ENCODE data around the gene TMEM63B.
A peak's percentile ranks its signal among the peaks of the same experiment; 100 is the strongest.
"Not testable (repeated sequence)": the region's sequence is repeated elsewhere in the genome, so short reads cannot be mapped to it uniquely, and the experiment has no call there.

The TMEM63B gene

DNA sequence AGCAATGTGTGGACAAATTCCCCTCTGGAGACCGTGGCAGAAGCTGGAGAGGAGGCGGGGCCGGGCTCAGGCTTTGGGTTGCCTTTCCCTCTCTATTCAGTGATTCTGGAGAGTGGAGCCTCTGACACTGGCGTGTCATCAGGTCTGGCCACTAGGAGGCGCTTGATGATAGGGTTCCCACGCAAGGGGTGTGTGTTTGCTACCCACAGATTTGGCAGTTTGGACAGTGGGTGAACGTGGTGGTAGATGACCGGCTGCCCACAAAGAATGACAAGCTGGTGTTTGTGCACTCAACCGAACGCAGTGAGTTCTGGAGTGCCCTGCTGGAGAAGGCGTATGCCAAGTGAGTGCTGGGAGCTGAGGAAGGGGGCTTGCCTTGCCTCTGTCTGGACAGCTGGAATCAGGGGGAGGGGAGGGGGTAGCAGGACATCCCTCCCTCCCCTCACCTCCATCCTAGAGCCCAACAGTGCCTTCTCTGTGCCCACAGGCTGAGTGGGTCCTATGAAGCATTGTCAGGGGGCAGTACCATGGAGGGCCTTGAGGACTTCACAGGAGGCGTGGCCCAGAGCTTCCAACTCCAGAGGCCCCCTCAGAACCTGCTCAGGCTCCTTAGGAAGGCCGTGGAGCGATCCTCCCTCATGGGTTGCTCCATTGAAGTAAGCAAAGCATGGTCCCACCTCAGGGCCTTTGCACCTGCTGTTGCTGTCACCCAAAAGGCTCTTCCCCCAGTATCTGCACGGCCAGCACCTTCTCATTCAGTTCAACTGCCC is 45.6 kb downstream of the TMEM63B start:
- peak; percentile 77 for DNase-seq

DNA sequence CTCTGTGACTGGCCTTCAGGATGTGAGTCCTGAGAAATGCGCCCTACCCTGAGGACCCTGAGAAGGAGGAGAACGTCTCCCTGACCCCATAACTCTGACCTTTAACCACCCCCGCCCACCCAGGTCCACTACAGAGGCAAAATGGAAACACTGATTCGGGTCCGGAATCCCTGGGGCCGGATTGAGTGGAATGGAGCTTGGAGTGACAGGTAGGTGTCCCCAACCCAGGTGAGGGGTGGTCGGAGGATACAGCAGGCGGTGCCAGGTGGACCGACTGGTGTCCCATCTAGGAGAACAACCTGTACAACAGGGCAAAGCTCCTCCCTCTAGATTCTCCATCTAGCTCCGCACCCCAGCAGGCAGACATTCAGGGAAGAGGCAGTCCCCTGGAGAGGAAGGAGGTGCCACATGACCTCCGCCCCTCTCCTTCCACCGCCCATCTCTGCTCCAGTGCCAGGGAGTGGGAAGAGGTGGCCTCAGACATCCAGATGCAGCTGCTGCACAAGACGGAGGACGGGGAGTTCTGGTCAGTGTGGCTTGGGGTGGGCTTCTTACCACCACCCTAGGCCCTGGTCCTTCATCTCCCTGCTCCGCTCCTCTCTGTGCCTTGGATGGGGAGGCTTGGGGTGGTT is 48.9 kb downstream of the TMEM63B start:
- DNase-seq = no peak

DNA sequence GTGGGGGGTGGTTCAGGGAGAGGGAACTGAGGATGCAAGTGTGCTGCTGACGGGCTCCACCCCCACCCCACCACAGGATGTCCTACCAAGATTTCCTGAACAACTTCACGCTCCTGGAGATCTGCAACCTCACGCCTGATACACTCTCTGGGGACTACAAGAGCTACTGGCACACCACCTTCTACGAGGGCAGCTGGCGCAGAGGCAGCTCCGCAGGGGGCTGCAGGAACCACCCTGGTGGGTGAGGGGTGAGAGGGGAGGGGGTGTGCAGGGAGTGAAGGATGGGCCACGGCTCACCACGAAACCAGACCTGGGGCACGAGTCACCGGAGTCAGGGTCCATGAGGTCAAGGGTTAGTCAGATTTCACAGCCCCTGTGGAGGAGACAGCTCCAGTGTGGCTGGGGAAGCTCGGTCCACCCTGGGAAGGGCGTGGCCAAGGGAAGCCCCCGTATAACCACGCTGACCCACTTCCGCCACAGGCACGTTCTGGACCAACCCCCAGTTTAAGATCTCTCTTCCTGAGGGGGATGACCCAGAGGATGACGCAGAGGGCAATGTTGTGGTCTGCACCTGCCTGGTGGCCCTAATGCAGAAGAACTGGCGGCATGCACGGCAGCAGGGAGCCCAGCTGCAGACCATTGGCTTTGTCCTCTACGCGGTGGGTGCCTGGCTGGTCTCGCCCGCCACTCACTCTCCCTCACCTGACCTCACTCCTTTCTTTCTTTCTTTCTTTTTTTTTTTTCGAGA is 49.6 kb downstream of the TMEM63B start:
- DNase-seq = no peak

DNA sequence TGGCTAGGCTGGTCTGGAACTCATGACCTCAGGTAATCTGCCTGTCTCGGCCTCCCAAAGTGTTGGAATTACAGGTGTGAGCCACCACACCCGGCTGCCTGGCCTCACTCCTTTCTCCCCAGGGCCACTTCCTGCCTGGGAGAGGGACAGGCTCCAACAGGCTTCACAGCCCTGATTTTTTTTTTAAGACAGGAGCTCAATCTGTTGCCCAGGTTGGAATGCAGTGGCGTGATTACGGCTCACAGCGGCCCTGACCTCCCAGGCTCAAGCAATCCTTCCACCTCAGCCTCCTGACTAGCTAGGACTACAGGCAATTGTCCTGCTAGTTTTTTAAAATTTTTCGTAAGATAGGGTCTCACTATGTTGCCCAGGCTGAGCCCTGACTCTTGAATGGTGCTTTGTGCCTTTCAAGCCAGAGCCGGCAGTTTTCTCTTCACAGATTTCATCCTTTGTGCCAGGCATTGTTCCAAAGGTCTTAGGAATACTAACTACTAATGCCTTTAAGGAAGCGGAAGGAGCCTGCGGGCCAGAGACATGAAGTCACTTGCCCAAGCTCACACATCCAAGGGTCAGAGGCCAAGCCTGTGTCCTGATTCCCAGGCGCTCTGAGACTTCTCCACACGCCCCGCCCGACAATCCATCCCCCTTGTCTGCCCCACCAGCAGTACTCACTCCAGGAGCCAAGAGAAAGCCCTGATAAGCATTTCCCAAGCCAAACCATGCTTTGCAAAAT is 50.5 kb downstream of the TMEM63B start:
- no peak for DNase-seq

DNA sequence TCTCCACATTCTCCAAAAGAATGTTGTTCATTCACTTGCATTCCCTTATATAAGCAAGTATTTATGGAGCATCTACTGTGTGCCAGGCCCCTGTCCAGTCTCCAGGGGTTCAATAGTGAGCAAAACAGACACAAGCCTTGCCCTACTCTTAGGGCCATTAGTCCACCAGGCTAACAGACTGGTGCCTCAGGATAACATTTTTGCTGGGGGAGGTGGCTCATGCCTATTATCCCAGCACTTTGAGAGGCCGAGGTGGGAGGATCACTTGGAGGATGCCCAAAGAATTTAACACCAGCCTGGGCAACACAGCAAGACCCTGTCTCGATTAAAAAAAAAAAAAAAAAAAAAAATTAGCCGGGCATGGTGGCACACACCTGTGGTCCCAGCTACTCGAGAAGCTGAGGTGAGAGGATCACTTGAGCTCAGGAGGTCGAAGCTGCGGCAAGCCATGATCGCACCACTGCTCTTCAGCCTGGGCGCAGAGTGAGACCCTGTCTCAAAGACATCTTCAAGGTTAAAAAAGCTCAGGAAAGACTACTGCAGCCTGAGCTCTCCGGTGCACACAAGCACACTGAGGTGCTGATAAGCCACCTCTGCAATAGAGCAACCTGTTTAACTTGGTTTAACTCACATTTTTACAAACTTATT is 51.2 kb downstream of the TMEM63B start:
- DNase-seq = no peak

DNA sequence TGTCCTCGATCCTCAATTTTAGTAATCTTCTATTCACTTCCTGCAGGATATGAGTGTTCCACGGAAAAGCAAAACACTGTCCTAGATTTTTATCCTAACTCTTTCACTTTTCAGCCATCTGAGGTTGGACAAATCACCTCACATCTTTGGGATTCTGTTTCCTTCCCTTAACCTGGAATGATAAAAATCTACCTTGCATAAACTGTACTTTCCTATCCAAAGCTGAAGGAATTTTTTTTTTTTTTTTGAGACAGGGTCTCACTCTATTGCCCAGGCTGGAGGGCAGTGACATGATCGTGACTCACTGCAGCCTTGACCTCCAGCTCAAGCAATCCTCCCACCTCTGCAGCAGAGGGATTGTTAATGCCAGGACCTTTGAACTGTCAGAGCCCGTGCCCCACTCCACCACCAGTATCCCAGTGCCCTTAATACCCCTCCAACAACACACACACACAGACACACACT is 51.8 kb downstream of the TMEM63B start:
- no peak for DNase-seq

DNA sequence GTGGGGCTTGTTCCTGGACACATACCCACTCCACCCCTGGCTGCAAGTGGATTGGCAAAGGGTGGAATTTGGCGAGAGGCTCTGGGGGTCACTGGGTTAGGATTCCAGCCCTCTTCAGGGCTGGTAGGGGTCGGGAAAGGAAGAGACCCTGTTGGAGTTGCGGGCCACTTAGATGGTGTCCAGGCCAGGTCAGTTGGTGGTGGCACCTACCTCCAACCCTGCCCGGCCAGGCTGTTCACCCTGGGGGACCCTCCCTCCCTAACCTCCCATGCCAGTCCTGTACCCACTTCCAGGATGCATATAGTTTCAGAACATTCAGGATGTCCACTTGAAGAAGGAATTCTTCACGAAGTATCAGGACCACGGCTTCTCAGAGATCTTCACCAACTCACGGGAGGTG is 52.3 kb downstream of the TMEM63B start:
- no peak for DNase-seq

DNA sequence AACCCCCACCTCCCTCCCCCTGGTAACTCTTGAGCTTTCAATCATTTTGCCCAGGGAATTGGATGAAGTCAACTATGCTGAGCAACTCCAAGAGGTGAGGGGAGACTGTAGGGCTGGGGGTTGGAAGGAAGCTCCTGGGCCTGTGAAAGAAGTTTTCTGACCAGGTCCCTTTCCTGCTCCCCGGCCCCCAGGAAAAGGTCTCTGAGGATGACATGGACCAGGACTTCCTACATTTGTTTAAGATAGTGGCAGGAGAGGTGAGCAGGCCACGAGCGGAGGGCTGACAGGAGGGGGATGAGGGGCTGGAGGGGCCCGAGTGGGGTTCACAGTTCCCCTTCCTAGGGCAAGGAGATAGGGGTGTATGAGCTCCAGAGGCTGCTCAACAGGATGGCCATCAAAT is 53.1 kb downstream of the TMEM63B start:
- DNase-seq = no peak

DNA sequence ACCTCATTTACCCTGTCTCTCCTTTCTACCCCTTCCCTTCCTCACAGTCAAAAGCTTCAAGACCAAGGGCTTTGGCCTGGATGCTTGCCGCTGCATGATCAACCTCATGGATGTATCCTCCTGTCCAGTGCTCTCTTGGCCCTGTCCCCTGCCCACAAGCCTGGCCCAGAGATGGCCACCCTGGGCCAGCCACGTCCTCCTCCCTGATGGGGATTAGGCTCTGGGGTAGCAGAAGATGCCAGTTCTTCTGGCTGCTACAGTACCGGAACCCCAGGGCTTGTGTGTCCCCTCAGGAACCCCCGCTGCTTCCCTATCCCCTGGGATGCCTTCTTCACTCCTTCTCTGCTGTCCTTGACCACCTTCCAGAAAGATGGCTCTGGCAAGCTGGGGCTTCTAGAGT is 53.5 kb downstream of the TMEM63B start:
- no peak for DNase-seq

DNA sequence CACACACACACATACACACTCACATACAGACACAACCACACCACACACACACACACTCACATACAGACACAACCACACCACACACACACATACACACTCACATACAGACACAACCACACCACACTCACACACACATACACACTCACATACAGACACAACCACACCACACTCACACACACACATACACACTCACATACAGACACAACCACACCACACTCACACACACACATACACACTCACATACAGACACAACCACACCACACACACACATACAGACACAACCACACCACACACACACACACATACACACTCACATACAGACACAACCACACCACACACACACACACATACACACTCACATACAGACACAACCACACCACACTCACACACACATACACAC is 54.4 kb downstream of the TMEM63B start:
- not testable (repeated sequence) for DNase-seq

DNA sequence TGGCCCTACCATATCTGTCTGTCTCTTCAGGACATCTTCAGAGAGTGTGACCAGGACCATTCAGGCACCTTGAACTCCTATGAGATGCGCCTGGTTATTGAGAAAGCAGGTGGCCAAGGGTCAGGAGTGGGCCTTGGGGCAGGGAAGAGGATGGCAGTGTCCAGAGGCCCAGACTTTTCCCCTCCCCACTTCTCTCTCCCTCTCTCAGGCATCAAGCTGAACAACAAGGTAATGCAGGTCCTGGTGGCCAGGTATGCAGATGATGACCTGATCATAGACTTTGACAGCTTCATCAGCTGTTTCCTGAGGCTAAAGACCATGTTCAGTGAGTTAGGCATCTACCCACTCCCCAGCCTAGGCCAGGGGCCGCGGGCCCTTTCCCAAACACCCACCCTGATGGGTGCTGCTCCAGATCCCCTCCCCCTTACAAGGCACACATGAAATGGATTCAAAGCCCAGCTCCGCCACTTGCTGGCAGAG is 55.6 kb downstream of the TMEM63B start:
- DNase-seq = no peak

DNA sequence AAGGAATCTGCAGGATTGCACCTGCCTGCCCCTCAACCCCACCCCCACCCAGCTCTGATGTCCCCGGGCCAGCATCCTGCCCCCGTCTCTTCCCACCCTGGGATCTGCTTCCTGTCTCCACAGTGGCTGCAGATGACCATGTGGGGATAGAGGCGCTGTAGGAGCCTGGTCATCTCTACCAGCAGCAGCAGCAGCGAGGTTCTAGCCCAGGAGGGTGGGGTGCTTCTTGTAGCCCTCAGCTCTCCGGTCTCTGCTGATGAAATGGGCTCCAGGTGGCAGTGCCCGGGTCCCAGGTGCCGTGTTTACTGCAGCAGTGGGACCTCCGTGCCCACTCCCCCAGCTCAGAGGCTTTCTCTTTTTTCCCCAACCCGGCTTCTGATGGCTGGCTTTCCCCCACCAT is 56.4 kb downstream of the TMEM63B start:
- no peak for DNase-seq

DNA sequence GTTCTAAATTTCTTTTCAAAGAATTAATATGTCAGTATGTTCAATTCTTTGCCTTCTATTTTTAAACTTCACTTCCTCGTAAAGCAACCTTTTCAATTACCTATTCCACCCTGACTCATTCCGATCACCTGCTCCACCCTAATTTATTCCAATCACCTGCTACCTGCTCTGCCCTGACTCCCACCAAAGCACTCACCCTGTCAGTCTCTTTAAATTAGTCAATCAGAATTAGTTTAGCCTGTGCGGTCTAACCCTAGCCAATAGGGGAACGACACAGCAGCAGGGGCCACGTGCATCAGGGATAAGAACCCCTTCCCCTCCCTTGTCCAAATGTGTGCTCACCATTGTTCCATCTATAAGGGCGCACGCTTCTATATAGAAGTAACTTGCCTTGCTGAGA is 58.0 kb downstream of the TMEM63B start:
- not testable (repeated sequence) for DNase-seq

DNA sequence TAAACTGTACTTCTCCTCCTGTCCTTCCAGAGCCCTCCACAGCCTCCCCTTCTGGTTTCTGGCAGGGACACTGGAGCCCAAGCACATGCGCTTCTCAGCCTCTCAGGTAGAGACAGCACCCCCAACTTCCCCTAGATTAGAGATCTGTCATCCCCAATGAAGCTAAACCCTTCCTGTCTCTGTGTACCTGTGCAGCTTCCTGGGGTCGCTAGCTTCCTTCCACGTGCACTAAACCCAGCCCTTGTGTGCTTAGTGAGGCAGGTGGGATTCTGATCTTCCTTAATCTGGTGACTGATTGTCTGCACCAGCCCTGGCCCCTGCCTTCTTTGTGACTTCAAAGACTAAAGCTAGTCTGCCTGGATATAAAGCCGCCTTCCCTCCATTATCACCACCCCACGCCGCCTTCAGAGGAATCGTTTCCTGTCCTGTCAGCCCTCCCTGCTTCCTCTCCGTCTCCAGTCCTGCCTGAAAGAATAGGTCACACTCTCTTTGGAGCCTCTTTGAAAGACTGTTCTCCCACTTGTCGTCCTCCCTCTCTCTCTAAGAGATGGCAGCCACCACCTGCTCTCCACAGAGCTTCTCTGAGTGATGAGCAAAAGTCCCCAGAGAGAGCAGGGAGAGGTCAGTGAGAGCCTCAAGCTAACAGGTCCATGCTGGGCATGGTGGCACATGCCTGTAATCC is 58.7 kb downstream of the TMEM63B start:
- no peak for DNase-seq

DNA sequence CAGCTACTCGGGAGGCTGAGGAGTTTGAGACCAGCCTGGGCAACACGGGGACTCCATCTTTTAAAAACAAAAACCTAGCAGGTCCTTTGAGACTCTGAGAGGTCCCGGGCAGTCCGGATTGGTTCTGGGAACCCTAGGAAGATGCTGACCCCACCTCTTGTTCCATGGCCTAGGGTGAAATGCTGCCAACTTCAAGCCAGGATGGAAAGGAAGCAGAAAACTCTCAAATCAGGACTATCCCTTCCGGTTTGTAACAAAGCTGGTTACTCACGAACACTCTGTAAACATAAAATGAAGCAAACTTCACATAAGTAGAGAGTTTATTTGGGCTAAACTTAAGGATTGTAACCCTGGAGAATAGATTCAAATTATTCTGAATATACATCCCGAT is 59.3 kb downstream of the TMEM63B start:
- DNase-seq = no peak

DNA sequence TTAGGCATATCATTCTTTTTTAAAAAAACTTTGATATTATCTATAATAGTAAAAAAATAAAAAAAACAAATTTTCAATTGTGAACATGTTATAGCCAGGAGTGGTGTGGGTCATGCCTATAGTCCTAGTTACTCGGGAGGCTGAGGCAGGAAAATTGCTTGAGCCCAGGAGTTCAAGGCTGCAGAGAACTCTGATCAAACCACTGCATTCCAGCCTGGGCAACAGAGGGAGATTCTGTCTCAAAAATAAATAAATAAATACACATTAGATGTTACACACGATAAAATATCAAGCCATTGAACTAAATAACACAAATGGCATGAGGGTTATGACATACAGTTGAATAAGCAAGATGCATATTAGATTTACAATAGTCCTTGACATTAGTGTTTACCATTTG is 61.5 kb downstream of the TMEM63B start:
- no peak for DNase-seq

DNA sequence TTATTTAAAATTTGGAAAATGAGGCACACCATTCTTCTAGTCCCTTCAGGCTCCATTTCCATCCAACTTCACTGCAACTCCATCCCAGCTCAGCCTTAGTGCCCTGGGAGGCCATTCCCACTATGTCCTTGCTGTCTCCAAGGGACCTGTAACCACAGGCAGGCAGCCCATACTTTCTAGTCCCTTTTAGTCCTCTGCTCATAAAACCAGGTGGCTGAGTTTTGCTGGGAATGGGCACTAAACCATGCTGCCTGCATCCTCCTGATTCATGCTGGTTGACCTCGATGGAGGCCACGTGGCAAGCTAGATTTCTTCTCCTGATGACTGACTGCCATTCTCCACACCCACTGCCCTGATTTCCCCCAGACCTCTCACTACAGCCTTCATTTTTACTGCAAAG is 61.9 kb downstream of the TMEM63B start:
- no peak for DNase-seq

DNA sequence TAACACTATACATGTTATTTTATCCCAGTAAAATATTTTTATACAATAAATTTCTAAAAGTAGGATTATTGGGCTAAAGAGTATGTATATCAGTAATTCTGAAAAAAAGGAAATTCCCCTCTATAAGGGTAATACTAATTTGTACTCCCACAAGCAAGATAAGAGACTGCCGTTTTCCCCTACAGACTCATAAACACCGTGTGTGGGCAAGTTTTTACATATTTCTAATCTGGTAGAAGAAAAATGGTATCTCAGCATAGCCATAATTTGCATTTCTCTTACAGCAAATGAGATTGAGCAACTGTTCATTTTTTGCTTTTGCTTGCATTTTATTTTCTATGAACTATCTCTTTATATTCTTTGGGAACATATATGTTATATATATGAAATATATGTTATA is 63.4 kb downstream of the TMEM63B start:
- DNase-seq = no peak

DNA sequence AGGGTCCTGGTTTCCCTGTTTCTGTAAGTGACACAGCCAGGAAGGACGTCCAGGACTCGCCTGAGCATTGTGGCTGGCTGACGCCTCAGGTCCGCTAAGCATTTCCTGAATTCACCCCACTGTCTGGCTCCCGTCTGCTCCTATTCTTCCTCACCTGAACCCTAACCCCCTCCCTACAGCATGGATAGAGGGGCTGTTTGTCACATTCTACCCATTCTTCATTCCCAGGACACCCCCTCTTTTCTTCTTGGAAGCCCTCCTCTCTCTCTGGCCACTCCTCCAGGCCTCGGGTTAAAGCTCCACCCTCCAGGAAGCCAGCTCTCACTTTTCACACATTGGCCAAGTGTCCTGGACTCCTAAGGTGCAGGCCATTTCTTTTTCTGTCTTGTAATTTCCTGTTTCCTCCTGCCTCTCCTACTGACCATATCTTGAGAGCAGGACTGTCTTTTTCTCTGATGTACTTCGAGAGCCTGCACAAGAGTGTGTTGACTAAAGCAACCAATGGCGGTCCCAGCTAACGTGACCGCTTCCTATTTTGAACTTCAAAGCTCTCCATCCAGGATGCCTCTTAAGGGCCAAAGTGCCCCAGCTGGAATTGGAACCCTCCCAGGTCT is 65.2 kb downstream of the TMEM63B start:
- DNase-seq = no peak

DNA sequence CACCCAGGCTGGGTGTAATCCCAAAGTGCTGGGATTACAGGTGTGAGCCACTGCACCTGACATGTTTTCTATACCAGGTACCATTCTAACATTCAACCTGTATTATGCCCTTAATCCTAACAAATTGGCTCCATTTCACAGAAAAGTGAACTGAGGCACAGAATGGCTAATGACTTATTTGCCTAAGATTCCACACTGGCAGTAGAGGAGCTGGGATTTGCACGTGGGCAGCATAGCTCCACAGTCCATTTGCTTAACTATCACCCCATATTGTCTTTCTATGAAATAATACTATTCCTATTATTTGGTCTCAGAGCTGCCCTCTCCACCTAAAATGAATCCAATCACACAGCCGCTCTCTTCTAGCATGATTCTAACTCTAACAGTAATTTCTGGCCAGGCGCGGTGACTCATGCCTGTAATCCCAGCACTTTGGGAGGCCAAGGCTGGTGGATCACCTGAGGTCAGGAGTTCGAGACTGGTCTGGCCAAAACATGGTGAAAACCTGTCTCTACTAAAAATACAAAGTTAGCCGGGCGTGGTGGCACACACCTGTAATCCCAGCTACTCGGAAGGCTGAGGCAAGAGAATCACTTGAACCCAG is 66.1 kb downstream of the TMEM63B start:
- DNase-seq = no peak

DNA sequence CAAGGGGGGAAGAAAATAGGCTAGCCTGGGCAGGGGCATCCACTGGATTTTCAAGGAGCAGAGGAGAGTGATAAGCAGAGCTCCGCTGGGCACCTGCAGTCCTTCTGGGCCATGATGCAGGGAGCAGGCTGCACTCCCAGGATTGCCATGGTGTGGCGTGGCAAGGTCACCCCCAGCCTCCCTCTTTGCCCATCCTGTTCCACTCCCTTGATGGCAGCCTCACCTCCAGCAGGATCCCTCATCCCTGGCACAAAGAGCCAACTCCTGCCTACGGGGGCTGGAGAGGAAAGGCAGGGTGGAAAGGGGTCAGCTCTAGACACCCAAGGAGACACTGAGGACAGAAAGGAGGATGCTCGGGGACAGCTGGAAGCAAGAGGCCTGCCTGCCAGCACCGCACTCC is 67.0 kb downstream of the TMEM63B start:
- DNase-seq = no peak
